Measurements from ENCODE around the gene ADSS1. TPM values are rescaled to one million over a fixed set of nuclear protein-coding genes. Genes with fewer than 3 reads are reported as not detected.

Gene ADSS1
- polyA plus RNA-seq, 1 donor (not counting 4 experiments of a cell fraction or from before 2014, with no cell fraction given), result 1.7 TPM

DNA sequence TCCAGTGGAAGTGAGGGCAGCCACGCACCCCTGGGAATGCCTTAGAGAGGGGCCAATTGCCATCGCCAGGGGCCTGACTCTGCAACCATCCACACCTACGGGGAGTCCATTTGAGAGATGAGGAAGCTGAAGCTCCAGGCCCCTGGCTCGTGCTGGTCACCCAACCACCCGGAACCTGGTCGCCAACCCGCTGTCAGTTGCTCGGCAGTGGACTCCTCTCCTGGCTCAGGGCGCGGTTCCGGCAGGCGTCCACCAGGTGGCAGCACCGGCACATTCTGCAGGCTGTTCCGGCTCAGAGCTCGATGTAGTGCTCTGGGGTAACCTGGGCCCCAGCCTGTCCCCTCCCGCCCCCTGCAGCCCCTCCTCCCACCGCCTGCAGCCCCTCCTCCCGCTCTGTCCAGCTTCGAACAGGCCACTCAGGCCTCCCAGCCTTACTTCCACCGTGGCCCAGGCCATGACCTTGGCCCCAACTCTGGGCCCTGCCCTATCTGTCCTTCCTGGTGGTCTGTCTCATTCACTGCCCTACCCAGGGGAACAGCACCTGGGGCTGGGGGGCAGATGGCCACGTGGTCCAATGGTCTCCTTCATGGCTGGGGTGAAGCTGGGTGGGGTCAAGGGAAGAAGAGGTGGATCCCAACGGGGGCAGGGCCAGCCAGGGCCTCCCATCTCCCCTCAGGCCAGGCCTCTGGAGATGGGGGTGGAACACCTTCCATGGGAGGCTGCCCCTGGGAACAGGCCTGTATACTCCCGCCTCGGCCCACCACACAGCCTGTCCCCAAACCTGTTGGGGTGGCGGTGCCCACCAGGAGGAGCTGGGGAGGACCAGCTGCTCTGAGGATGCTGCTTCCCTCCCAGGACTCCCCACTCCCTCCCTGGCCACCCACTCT lies 44.7 kb downstream of the ADSS1 start:
- no peaks in the 10 kb centered on the region for H4K20me1 ChIP-seq (ENCODE audit: control insufficient read depth, extremely low read depth, insufficient read depth, low read length)
- no peaks in the 10 kb centered on the region for H3K27me3 ChIP-seq (ENCODE audit: control insufficient read depth, extremely low read depth, insufficient read depth, low read length)
- no peaks in the 10 kb centered on the region for H3K9me1 ChIP-seq (ENCODE audit: control insufficient read depth, extremely low read depth, insufficient read depth, low read length)
- dilution Hi-C loops (cut with MboI; ENCODE audit: extremely low pct_ligation_motif_present, low sequenced_read_pairs), result no loop called here
- H3K4me1 ChIP-seq (ENCODE audit: control insufficient read depth, extremely low read depth, insufficient read depth, low read length), result no peaks in the 10 kb centered on the region
- no peak overlapping the region for H3K9ac ChIP-seq (ENCODE audit: control insufficient read depth, extremely low read depth, insufficient read depth, low read length)
- TF ChIP-seq EZH2 (IDR thresholded peaks at IDR 0.05; ENCODE audit: low read length), result no peak
- TF ChIP-seq, protein P1, sequence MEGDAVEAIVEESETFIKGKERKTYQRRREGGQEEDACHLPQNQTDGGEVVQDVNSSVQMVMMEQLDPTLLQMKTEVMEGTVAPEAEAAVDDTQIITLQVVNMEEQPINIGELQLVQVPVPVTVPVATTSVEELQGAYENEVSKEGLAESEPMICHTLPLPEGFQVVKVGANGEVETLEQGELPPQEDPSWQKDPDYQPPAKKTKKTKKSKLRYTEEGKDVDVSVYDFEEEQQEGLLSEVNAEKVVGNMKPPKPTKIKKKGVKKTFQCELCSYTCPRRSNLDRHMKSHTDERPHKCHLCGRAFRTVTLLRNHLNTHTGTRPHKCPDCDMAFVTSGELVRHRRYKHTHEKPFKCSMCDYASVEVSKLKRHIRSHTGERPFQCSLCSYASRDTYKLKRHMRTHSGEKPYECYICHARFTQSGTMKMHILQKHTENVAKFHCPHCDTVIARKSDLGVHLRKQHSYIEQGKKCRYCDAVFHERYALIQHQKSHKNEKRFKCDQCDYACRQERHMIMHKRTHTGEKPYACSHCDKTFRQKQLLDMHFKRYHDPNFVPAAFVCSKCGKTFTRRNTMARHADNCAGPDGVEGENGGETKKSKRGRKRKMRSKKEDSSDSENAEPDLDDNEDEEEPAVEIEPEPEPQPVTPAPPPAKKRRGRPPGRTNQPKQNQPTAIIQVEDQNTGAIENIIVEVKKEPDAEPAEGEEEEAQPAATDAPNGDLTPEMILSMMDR (optimal IDR thresholded peaks at IDR 0.05 in 1 of 3, IDR thresholded peaks at IDR 0.05 in 1 of 3, conservative IDR thresholded peaks at IDR 0.05 in 1 of 3; ENCODE audit: extremely low read depth in 1 of 3, insufficient read depth in 2 of 3, low read length in 3 of 3), result peak; percentile 73 to 98 (median 93)
- DNase-seq (ENCODE audit: low read depth, low spot score) (no peak), FAIRE-seq (no peak)
- H2AFZ ChIP-seq (ENCODE audit: control insufficient read depth, low read length), result no peak overlapping the region
- H3K27ac ChIP-seq (ENCODE audit: control insufficient read depth, insufficient read depth, low read length), result no peak overlapping the region
- no peaks in the 10 kb centered on the region for H3K79me2 ChIP-seq (ENCODE audit: control insufficient read depth, insufficient read depth, low read length)
- no peak overlapping the region for H3K4me2 ChIP-seq (ENCODE audit: control insufficient read depth, extremely low read depth, insufficient read depth, low read depth, low read length)
- peaks cover 16 to 20% of the 10 kb centered on the region in 2 experiments for H3K36me3 ChIP-seq (ENCODE audit: control insufficient read depth in 2 of 2, extremely low read depth in 1 of 2, insufficient read depth in 2 of 2, low read length in 2 of 2)
- H3K9me3 ChIP-seq (ENCODE audit: control insufficient read depth, low read depth, low read length), result no peaks in the 10 kb centered on the region
- H3K4me3 ChIP-seq (ENCODE audit: control insufficient read depth in 2 of 3, extremely low read depth in 1 of 3, insufficient read depth in 2 of 3, low read depth in 1 of 3, low read length in 3 of 3), result no peak overlapping the region

DNA sequence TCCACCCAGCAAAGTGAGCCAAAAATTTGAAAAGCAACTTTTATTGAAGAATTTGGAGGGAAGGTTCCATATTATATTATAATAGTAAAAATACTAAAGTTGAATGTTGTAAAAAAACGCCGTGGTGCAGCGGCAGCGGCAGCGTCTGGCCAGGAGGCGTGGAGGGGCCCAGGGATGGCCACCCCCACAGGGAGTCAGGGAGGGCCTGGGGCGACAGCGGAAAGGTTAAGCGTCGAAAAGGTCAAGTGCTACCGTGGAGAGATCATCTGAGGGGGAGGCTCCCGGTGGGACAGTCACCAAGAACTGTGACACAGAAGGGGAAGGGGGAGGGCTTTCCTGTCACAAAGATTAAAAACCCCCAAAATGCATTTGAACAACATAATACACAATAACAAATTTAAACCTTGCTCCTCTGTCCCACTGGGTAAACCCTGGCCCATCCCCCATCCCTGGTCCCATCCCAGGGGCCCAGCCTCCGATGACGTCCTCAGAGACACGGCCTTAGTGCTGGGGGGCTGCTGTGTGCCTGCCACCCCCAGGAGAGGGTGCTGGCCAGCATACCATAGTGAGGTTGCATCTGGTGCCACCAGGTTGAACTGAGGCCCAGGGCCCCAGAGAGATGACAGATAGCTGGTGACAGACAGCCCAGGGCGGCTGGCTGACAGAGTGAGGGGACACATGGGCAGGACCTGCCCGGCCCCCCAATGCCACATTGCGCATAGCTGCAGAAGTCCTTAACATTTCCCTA lies 45.5 kb downstream of the ADSS1 start:
- Histone ChIP-seq H3K27ac (ENCODE audit: control insufficient read depth, insufficient read depth, low read length) (no peak overlapping the region), H3K4me1 (ENCODE audit: control insufficient read depth, extremely low read depth, insufficient read depth, low read length) (no peaks in the 10 kb centered on the region), H4K20me1 (ENCODE audit: control insufficient read depth, extremely low read depth, insufficient read depth, low read length) (no peaks in the 10 kb centered on the region), H3K79me2 (ENCODE audit: control insufficient read depth, insufficient read depth, low read length) (no peaks in the 10 kb centered on the region), H3K9me1 (ENCODE audit: control insufficient read depth, extremely low read depth, insufficient read depth, low read length) (no peaks in the 10 kb centered on the region), H3K27me3 (ENCODE audit: control insufficient read depth, extremely low read depth, insufficient read depth, low read length) (no peaks in the 10 kb centered on the region), H3K4me3 (ENCODE audit: control insufficient read depth in 2 of 3, extremely low read depth in 1 of 3, insufficient read depth in 2 of 3, low read depth in 1 of 3, low read length in 3 of 3) (no peak overlapping the region), H3K9me3 (ENCODE audit: control insufficient read depth, low read depth, low read length) (no peaks in the 10 kb centered on the region), H3K4me2 (ENCODE audit: control insufficient read depth, extremely low read depth, insufficient read depth, low read depth, low read length) (no peak overlapping the region), H2AFZ (ENCODE audit: control insufficient read depth, low read length) (no peak overlapping the region), H3K36me3 (ENCODE audit: control insufficient read depth in 2 of 2, extremely low read depth in 1 of 2, insufficient read depth in 2 of 2, low read length in 2 of 2) (peaks cover 16 to 20% of the 10 kb centered on the region in 2 experiments), H3K9ac (ENCODE audit: control insufficient read depth, extremely low read depth, insufficient read depth, low read length) (no peak overlapping the region)
- DNase-seq (ENCODE audit: low read depth, low spot score) (no peak), FAIRE-seq (no peak)
- TF ChIP-seq, protein P1 (optimal IDR thresholded peaks at IDR 0.05 in 1 of 3, IDR thresholded peaks at IDR 0.05 in 1 of 3, conservative IDR thresholded peaks at IDR 0.05 in 1 of 3; ENCODE audit: extremely low read depth in 1 of 3, insufficient read depth in 2 of 3, low read length in 3 of 3), result no peak
- no peak for TF ChIP-seq EZH2 (IDR thresholded peaks at IDR 0.05; ENCODE audit: low read length)
- dilution Hi-C loops (cut with MboI; ENCODE audit: extremely low pct_ligation_motif_present, low sequenced_read_pairs), result no loop called here

All from keratinocyte (primary cell).